Suprapubic skin (tissue), 4 donors: Measurements from ENCODE around the gene ACVR1B. TPM values are rescaled to one million over a fixed set of nuclear protein-coding genes. Genes with fewer than 3 reads are reported as not detected.

ENCODE experiments used
- DNase-seq, 2 donors: peaks; one replicate each; pipeline ENCODE4 v3.0.0-alpha.2; 2019; ENCODE audit warnings: low spot score in 2 of 2
- H3K27ac ChIP-seq: fragments of 200-600 bp; sonication (generic); one replicate; pipeline ENCODE4 v1.5.1; 2019
- H3K27me3 ChIP-seq: fragments of 200-600 bp; sonication (generic); one replicate; pipeline ENCODE4 v1.5.1; 2019
- H3K36me3 ChIP-seq: fragments of 200-600 bp; sonication (generic); one replicate; pipeline ENCODE4 v1.5.1; 2019
- H3K4me1 ChIP-seq: fragments of 200-600 bp; sonication (generic); one replicate; pipeline ENCODE4 v1.5.1; 2019
- H3K4me3 ChIP-seq: fragments of 200-600 bp; sonication (generic); one replicate; pipeline ENCODE4 v1.5.1; 2019; ENCODE audit warnings: mild to moderate bottlenecking
- H3K9me3 ChIP-seq: fragments of 200-600 bp; sonication (generic); one replicate; pipeline ENCODE4 v1.5.1; 2019
- EP300 ChIP-seq: sonication (generic); formaldehyde crosslinking; IDR thresholded peaks from one replicate; pipeline ENCODE4 v1.6.1; 2017; ENCODE audit warnings: antibody characterized with exemption
- POLR2A ChIP-seq, 2 donors: fragments of 450-650 bp; IDR thresholded peaks; one replicate each; pipeline ENCODE4 v1.6.1; 2017; ENCODE audit warnings: antibody characterized with exemption in 2 of 2, mild to moderate bottlenecking in 2 of 2, moderate library complexity in 2 of 2
- POLR2AphosphoS5 ChIP-seq, 3 donors: sonication (generic); formaldehyde crosslinking; IDR thresholded peaks; one replicate each; pipeline ENCODE4 v1.6.1; 2017; ENCODE audit warnings: antibody characterized with exemption in 3 of 3
- WGBS: methylation state at CpG from one replicate; pipeline ENCODE4 v1.1.5; 2018; 5-methylcytosine and 5-hydroxymethylcytosine counted together
- total RNA-seq, 4 donors: library from RNA; depleted of rRNA; stranded (reverse); fragments of >200 nt; gene quantifications; one replicate each; pipeline ENCODE4 v1.1.0, GENCODE V29; 2016
- TF ChIP-seq, protein P1 (sequence below), 2 donors: fragments of 200-600 bp in 1 of 2; fragments of 450-650 bp in 1 of 2; sonication (generic) in 1 of 2; IDR thresholded peaks; one replicate each; pipeline ENCODE4 v1.5.1; 2016 to 2019; ENCODE audit warnings: antibody characterized with exemption in 2 of 2, mild to moderate bottlenecking in 1 of 2, moderate library complexity in 1 of 2

ACVR1B gene
- total RNA-seq, 4 donors from 2014 or later, result 40.5 to 103 (median 57.3) TPM

DNA sequence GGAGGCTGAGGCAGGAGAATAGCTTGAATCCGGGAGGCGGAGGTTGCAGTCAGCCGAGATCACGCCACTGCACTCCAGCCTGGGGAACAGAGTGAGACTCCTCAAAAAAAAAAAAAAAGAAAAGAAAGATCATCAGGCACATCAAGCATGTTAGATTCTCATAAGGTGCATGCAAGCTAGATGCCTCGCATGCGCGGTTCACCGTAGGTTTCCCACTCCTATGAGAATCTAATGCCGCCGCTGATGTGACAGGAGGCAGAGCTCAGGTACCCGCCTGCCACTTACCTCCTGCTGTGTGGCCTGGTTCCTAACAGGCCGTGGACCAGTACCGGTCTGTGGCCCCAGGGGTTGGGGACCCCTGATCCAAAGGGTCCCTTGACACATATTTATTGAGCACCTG is 7.0 kb downstream of the ACVR1B start:
- no peak for DNase-seq
- Histone ChIP-seq H3K4me1 (peaks cover 76% of the 10 kb centered on the region), H3K27me3 (no peaks in the 10 kb centered on the region), H3K9me3 (no peaks in the 10 kb centered on the region), H3K36me3 (peaks cover 6% of the 10 kb centered on the region), H3K4me3 (no peak overlapping the region), H3K27ac (peak overlapping the region; percentile 54)
- WGBS, result 96% methylated on average over 13 of the region's 13 CpGs
- TF ChIP-seq, protein P1, sequence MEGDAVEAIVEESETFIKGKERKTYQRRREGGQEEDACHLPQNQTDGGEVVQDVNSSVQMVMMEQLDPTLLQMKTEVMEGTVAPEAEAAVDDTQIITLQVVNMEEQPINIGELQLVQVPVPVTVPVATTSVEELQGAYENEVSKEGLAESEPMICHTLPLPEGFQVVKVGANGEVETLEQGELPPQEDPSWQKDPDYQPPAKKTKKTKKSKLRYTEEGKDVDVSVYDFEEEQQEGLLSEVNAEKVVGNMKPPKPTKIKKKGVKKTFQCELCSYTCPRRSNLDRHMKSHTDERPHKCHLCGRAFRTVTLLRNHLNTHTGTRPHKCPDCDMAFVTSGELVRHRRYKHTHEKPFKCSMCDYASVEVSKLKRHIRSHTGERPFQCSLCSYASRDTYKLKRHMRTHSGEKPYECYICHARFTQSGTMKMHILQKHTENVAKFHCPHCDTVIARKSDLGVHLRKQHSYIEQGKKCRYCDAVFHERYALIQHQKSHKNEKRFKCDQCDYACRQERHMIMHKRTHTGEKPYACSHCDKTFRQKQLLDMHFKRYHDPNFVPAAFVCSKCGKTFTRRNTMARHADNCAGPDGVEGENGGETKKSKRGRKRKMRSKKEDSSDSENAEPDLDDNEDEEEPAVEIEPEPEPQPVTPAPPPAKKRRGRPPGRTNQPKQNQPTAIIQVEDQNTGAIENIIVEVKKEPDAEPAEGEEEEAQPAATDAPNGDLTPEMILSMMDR (IDR thresholded peaks at IDR 0.05), result no peak
- no peak for TF ChIP-seq POLR2AphosphoS5 (IDR thresholded peaks at IDR 0.05)
- no peak for TF ChIP-seq POLR2A (IDR thresholded peaks at IDR 0.05)
- no peak for TF ChIP-seq EP300

DNA sequence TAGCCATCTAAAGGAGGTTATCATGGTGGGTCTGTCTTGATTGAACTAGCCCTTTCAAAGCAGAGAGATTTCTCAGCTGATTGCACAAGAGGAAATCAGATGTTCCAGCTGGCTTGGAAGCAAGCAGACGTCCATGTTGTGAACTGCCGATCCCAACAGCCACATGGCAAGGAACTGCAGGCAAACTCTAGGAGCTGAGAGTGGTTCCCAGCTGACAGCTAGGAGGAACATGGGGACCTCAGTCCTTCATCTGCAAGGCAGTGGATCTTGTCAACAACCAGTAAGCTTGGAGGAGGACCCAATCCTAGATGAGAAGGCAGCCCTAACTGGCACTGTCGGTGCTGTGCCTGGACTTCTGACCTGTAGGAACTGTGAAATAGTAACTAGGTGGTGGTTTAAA is 7.7 kb downstream of the ACVR1B start:
- TF ChIP-seq, protein P1 (IDR thresholded peaks at IDR 0.05), result no peak
- no peak for TF ChIP-seq POLR2AphosphoS5 (IDR thresholded peaks at IDR 0.05)
- TF ChIP-seq POLR2A (IDR thresholded peaks at IDR 0.05), result no peak
- no peak for TF ChIP-seq EP300
- Histone ChIP-seq H3K36me3 (peaks cover 6% of the 10 kb centered on the region), H3K4me1 (peaks cover 69% of the 10 kb centered on the region), H3K27me3 (no peaks in the 10 kb centered on the region), H3K4me3 (peak overlapping the region; percentile 5), H3K27ac (peak overlapping the region; percentile 54), H3K9me3 (no peaks in the 10 kb centered on the region)
- DNase-seq, result peak in 1 of 2 donors; percentile 74
- 21% methylated on average over 3 of the region's 3 CpGs for WGBS

DNA sequence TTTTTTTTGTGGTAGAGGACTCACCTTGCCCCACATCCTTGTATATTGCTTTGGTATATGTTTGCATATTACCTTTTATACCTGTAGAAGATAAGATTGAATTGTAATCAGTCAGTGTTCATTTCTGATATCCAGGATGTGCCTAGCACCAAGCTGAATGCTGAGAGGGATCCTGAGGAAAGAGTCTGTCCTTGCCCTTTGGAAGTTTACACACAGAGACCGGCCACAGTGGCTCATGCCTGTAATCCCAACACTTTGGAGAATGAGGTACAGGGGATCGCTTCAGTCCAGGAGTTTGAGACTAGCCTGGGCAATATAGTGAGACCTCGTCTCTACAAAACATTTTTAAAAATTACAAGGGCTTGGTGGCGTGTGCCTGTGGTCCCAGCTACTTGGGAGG is 8.4 kb downstream of the ACVR1B start:
- no peak for DNase-seq
- no peak overlapping the region for H3K4me3 ChIP-seq
- peak overlapping the region; percentile 59 for H3K27ac ChIP-seq
- TF ChIP-seq, protein P1 (IDR thresholded peaks at IDR 0.05), result no peak
- no peak for TF ChIP-seq POLR2AphosphoS5 (IDR thresholded peaks at IDR 0.05)
- TF ChIP-seq EP300, result no peak
- TF ChIP-seq POLR2A (IDR thresholded peaks at IDR 0.05), result no peak
- H3K4me1 ChIP-seq, result peaks cover 62% of the 10 kb centered on the region
- WGBS, result 97% methylated on average over 4 of the region's 4 CpGs
- no peaks in the 10 kb centered on the region for H3K9me3 ChIP-seq
- no peaks in the 10 kb centered on the region for H3K27me3 ChIP-seq
- peaks cover 6% of the 10 kb centered on the region for H3K36me3 ChIP-seq

DNA sequence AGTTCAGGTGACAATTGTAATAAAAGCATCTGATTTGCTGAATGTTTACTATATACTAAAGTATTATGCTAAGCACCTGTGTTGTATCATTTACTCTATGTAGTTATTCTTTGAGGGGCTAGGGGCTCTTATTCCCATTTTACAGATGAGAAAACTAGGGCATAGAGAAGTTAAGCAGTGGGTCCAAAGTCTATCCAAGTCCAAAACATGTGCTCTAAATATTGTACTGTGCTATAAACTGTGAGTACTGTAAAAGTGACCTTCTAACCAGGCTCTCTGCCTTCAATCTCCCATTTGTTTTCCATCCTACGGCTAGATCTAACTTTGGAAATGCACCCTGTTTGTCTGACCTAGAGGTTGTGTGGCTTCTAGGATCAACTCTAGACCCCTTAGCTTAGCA is 9.0 kb downstream of the ACVR1B start:
- peak overlapping the region; percentile 59 for H3K27ac ChIP-seq
- DNase-seq, result no peak
- H3K27me3 ChIP-seq, result no peaks in the 10 kb centered on the region
- H3K9me3 ChIP-seq, result no peaks in the 10 kb centered on the region
- peaks cover 56% of the 10 kb centered on the region for H3K4me1 ChIP-seq
- 80% methylated on average over 1 of the region's 1 CpG for WGBS
- no peak overlapping the region for H3K4me3 ChIP-seq
- TF ChIP-seq, protein P1 (IDR thresholded peaks at IDR 0.05), result no peak
- TF ChIP-seq POLR2AphosphoS5 (IDR thresholded peaks at IDR 0.05) (no peak), EP300 (no peak), POLR2A (IDR thresholded peaks at IDR 0.05) (no peak)
- peaks cover 6% of the 10 kb centered on the region for H3K36me3 ChIP-seq

DNA sequence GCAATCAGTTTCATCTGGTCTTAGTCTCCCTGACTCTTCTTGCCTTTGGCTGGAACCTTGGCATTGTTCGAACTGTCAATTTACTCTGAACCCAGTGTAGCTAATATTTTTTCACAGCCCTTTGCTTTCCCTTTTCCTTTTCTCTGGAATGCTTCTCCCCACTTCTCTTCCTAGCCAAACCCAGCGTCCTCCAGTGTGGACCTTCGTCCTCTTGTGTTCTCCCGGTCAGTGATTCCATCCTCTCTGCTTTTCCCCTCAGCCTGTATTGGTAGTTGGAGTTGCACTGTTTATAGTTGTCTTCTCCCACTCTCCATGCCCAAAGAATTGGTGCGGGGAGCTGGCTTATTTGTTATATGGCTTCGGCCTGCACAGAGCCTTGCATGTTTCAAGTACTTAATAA is 9.4 kb downstream of the ACVR1B start:
- no peak for DNase-seq
- 87% methylated on average over 6 of the region's 6 CpGs for WGBS
- Histone ChIP-seq H3K9me3 (no peaks in the 10 kb centered on the region), H3K27ac (peak overlapping the region; percentile 75), H3K27me3 (no peaks in the 10 kb centered on the region), H3K36me3 (peaks cover 6% of the 10 kb centered on the region), H3K4me1 (peaks cover 52% of the 10 kb centered on the region), H3K4me3 (no peak overlapping the region)
- TF ChIP-seq POLR2A (IDR thresholded peaks at IDR 0.05), result no peak
- TF ChIP-seq, protein P1 (IDR thresholded peaks at IDR 0.05), result no peak
- no peak for TF ChIP-seq EP300
- no peak for TF ChIP-seq POLR2AphosphoS5 (IDR thresholded peaks at IDR 0.05)
